ENCODE measurements around the gene GID8.
A peak's percentile ranks its signal among the peaks of the same experiment; 100 is the strongest.

The GID8 gene

DNA sequence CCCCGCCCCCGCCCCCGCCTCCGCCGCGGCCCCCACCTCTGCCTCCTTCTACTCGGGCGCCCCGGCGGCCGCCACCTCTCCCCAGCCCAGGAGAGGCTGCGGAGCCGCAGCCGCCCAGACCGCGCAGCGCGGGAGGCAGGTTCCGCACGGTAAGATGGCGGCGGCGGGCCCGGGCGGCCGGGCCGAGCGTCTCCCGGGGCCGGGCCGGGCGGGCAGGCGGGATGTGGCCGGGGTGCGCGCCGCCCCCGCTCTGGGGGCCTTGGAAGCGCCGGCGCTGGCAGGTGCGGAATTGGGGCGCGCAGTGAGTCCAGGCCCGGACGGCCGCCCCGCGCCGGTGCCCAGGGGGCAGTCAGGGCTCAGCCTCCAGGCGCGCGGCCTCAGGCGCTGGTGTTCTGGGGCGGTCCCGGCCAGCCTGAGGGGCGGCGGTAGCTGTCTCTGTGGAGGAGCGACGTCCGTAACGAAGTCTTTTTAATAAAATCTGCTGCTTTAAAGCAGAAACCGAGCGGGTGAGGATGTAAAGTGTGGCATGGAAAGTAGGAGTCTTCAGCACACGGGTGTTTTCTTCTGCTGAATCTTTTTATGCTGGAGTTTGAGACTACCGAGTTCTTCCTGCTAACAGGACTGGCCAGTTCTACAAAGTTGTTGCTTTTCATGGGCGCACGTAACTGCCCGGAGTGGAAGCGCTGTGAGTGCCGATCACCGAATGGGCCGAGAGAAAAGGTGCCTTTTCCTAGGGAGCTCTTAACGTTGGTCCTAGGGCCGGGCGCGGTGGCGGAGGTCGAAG is at the start of gene GID8:
Gene GID8, plus strand, starts transcription at position 43 of the 784 bp plus-strand sequence. CDS start 3,356 bp downstream, outside the sequence.
- DNase-seq, result peak; percentile 22

DNA sequence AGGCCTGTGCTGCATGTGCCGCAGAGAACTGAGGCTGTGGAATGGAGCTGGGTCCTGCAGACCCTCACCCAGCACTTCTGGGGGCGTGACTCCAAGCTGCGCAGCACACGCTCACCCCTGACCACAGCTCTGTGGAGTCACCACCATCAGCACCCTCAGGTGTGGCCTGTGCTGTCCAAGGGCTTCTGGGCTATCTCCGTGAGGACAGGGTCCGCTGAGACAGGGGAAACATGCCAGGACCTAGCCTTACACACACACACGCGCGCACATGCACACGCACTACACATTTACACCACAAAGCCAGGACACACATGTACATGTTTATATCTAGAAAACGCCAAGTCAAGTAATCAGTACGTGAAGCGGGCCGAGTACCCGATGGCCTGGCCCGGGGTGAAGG is 49.5 kb upstream of the GID8 start:
- no peak for DNase-seq

DNA sequence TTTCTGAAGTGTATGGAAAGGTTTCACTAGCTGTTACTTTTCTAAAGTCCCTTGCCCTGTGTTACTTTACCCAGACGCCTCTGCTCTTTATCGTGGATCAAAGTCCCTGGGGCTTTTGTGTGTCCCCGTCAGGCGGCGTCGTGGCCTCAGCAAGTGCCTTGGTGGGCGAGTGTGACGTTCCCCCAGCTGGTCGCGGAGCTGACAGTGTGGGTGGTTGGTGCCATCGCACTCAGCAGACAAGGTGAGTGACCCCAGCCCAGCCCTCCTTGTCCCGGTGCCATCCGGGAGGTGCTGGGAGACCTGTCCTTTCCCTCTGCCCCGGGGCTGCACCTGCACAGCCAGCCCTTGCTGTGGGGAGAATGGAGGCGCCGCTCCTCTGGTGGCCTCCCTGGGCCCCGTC is 49.0 kb upstream of the GID8 start:
- no peak for DNase-seq

DNA sequence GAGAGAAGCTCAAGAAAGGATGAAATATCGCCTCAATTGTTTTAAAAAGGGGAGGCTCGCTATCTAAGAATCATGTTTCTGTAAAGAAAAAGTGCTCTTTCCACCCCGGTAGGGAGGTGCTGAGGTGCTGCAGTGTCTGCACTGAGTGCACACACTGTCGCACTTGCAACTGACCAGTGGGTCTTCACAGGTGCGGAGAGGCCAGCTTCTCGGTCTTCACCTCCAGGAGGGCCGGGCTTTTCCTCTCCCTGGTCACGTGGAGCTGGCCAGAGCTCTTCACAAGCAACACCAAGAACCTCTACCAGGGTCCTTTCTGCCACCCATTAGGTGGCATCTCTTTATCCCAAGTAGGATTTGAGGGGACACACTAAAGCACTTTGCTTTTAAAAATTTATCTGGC is 48.5 kb upstream of the GID8 start:
- DNase-seq, result no peak

DNA sequence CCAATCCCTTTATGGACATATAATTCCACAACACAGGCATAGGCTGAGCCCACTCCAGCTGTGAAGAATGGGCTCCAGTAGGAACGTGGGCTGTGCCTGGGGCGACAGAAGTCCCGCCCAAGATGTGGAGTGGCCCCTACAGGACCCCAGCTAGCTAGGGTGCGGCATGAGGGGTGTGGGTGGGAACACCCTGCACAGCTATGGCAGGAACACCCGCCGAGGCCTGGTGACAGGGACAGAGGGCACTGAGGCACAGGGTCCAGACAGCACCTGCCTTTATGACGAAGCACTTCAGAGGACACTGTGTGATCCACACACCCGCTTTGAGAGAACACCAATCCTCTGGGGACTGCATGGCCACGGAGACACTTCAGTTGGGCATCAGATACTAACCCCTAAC is 48.1 kb upstream of the GID8 start:
- no peak for DNase-seq

DNA sequence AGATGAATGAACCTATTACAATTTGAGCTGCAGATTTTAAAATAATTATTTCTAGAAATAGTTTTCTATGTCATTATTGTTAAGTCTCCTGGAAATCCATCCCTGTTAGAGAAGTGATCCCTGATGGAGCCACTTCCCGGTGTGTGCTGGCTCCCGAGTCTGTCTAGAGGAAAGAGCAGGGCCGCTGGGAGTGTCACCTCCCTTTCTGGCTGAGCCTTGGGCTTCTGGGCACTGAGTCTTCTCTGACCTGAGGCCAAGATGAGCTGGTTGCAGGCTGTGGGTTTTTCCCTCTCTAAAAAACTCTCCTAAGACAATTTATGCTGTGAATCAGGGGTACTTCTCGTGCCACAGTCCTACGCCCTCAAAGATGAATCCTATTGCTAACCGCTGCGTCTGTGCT is 47.5 kb upstream of the GID8 start:
- DNase-seq, result no peak

DNA sequence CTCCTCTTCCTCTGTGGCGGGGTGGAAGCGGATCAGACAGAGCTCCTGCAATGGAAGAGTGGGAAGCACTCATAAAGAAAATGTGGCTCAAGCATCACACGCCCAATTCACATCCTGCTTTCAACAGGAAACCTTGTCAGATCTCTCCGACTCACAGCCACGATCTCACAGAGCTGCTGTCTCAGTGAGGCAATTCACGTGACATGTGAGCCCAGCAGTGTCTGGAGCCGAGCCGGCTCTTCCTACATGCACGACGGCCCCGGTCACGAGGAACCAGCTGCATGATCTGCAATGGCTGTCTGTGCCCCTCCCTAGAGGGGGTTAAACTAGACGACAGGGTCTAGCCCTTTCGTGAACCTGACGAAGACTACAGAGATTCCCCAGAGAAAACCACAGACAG is 46.8 kb upstream of the GID8 start:
- peak; percentile 26 for DNase-seq

DNA sequence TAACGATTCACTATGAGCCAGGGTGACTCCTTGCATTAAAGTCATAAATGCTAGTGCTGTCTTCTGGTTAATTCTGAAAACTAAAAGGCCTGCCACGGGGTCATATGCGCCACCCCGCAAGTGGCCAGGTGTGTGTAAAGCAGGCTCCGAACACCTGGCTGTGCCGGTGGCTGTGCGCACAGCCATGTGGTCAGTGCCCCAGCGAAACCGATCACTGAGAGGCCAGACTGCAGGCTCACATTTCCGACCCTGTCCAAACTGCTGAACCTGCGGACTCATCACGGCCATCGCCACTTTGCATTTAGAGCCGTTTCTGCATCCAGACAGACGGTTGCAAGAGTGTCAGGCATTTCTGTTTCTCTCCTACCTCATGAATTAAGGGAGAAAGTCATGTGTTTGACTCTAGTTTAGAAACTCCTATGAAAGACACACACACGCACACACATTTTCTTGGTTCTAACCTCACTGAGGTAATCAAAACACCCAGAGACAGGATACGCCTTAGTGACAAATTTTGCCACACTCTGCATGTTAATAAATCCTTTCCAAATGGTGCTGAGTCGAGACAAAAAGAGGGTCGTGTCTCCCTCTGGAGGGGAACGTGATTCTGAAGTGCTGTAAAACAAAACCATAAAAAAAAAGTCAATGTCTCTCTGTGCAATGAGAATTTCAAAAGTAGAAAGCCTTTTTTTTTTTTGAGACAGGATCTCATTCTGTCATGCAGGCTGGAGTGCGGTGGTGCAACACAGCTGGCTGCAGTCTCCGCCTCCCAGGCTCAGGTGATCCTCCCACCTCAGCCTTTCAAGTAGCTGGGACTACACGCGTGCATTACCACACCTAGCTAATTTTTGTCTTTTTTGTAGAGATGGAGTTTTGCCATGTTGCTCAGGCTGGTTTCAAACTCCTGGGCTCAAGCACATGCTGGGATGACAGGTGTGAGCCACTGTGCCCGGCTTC is 45.3 kb upstream of the GID8 start:
- no peak for DNase-seq

DNA sequence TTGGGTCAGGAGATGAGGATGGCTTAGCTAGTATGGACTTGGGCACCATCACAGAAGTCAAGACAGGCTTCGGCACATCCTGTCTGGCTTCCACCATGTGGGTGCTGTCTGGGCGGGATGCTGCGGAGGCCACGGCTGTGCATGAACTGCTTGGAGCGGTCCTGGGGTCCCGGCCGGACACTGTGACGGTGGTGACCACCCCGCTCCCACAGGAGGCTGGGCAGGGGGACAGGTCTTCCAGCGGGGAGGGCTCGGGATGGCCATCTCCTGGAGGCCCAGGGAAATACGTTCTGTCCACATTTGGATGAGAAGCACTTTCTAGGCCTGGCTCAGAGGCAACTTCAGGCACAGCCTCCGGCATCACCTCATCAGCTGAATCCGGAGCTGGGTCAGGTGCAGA is 44.2 kb upstream of the GID8 start:
- DNase-seq, result no peak

DNA sequence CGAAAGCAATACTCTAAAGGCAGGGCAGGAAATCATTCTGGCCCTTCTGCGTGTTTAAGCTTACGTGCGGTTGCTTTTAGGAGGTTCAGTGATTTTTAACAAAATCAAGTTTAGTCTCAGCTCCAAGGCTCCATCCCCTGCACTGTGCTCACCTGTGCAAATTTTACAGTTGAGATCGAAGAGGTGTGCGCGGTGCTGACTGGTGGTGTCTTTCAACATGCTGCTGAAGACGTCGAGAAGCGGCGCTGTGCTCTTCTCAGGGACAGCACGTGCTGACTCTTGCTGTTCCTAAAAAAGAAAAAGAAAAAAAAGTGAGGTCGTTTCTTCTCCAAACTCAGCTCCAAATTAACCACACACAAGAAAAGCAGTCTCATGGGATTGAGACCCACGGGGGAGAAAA is 43.7 kb upstream of the GID8 start:
- DNase-seq, result no peak

DNA sequence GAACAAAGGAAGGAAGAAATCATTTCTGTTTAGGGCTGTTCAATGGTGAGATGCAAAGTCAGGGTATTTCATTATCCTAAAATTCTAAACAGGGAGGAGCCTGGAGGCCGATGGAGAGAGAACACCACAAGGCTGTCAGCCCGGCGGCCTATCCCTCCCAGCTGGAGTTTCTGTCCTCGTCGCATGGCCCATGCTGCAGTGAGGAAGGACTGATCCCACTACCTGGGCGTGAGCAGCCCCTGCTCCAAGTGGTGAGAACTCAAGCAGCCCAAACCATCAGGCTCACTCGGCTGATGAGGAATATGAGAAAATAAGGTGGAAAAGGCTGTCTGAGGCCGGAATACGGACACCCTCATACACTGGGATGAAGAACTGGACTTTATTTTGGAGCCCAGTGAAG is 42.4 kb upstream of the GID8 start:
- no peak for DNase-seq

DNA sequence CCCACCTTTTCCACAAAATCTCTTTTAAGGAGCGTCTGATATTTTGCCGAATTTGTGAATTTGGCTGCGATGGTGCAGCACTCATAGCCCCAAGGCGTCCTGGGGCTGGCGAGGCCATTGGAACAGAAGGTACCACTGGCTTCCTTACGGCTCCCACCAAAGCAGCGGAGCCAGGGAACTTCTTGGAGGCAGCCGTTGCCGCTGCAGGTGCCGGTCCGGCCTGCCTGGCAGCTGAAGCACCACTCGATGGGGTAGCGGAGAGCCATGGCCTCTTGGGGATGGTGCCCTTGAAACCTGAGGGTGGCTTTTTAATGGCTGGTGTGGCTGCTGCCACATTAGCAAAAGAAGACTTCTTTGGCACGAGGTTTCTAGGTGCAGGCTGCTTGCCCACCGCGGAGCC is 41.4 kb upstream of the GID8 start:
- no peak for DNase-seq

DNA sequence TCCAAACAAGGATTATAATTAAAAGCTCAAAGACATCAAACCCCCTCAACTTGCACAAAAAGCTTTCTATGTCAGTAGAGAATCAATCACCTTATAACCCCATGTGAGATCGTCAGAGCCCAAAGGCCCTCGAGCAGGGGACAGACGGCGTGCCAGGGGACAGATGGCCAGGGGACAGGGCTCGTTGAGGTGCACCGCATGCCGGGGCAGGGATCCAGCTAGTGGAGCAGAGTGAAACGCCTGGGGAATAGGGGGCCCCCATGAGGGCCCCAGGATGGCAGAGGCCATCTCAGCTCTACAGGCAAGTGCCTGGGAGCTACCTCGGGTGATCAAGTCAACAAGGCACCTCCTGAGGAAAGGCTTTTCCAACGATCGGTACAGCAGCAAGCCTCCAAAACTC is 40.3 kb upstream of the GID8 start:
- DNase-seq, result no peak

DNA sequence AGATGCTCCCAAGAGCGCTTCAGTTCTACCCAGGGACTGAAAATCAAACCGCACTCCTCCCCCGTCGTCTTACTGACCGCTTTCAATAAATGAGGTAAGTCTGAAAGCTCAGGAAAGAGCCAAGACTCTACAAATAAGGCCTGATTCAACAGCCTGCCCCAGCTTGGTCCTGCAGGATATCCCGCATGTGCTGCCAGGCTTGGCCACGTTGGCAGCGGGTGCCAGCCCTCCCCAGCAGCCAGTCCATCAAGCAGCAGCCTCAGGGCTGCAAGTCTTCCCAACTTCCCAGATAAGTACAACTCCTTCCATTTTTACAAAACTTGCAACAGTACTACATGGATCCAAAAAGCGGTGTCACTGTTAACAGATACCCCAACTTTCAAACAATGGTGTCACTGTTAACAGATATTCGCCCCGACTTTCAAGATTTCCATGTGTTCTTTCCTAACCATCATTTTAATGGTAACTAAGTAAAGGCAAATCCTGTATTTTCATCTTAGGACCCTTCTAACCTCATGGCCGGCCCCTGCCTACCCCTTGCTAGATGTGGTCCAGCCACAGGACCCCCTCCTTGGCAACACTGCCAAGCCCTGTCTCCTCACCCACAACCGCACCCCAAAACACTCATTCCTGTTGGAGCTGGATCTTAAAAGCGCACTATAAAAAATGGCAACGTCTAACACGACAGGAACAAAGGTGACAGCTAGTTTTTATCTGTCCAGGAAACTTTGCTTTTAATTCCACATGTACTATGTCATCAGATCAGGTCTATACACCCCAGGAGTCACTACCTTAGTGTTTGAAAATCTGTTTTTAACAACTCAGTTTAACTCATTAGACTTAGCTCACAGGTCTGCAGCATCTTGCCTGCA is 39.6 kb upstream of the GID8 start:
- DNase-seq, result no peak

DNA sequence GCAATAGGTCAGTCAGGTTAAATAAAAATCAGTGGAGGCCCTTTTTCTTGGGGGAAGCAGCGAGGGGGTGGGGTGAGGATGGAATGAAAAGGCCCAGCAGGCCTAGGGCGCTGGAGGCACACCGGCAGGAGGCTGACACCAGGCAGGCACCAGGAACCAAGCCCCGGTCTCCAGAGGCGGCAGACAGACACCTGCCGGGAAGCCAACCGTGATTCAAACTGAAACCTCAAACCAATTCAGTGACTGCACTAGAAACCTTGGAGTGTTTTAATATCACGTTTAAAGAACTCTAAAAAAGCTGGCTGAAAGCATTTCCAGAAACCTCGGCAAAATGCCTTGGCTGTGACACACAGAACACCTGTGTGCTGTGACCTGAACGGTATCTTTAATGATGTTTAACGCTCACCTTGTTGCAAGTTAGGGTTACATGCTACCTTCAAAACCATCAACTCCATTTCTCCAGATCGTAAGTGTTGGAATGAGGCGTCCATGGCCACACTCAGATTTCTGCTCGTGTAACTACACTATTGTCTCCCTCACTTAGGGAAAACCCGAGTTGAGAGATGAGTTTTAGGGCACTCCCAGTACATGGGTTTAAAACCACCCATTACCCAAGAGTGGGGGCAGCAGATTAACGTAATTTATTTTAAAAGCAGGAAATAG is 38.8 kb upstream of the GID8 start:
- DNase-seq, result no peak

DNA sequence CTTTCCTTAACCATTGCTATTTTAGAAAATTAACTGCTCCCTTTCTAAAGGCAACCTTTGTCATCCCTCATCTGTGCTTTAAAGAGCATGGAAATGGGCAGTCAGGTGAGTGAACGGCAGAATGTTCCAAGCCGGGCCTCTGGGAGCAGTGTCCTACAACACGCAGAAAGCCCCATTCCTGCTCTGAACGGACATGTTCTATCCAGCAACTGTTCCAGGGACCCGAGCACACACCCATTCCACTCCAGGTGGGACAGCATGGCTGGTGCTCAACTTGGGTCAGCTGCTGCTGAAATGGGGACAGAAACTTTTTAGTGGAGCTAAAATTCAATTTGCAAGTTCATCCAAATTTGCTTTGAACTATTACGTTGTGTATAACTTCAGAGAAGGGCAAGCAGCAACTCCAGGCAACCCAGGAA is 38.3 kb upstream of the GID8 start:
- no peak for DNase-seq

DNA sequence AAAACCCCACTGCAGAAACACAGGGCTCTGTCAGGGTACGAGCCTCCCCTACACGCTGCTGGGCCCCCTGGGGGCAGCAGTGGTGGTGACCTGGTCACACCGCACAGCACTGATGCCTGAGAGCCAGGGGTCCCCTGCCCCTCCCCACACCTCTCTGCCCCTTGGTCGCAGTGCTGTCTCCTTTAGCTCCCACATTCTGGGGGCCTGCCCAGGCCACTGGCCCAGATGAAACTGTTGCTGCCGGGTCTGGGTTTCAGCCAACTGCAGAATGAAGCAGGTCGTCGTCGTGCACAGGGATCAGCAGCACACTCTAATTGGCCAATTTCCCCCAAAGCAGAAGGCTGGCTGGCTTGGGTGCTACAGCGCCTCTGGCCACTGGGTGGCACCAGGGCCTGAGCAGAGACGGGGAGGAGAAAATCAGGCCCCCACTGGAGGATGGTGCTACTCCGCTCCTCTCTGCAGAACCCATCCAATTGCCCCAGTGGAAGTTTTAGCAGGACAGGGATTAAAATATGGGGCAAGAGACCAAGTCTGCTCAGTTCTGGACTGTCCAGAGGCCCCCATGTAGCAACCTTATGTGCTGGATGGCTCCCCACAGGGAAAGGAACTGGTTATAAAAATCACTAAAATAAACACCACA is 37.8 kb upstream of the GID8 start:
- DNase-seq, result peak; percentile 69

DNA sequence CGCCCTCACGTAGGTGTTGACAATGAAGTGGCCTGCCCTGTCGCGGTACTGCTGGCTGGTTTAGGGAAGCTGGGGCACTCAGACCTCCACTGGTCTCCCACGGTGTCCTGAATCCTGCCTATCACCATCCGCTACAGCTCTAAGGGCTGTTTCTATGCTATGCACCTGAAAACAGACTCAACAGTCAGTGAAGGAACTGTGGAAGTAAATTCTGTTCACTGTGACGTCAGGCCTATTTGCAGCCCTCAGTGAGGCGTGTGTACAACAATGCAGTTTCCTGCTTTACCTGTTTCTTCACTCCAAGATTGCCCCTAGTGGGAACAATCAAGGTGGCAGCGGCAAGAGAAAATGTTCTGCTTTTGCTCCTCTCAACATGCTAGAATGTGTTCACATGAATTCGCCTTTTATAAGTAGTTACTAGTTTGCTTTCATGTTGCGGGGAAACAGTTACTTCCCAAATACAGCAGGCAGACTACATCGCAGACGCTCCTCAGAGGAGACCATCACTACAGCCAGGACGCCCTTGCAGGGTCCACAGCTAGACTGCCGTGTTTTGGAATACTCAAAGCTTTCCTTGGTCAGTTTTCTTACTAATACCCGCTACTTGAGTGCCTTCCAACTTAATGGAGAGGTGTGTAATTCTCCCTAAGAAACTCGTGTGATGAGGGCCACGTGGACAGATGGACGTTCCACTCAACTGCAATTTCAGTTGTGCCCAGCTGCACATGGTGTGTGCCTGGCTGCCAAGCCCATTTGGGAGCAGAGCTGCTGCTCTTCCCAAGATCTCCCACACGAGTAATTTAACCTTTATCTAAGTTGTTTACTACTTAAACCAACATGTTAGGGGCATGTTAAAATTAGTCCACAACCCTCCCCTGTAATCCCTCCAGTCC is 37.0 kb upstream of the GID8 start:
- DNase-seq, result no peak

DNA sequence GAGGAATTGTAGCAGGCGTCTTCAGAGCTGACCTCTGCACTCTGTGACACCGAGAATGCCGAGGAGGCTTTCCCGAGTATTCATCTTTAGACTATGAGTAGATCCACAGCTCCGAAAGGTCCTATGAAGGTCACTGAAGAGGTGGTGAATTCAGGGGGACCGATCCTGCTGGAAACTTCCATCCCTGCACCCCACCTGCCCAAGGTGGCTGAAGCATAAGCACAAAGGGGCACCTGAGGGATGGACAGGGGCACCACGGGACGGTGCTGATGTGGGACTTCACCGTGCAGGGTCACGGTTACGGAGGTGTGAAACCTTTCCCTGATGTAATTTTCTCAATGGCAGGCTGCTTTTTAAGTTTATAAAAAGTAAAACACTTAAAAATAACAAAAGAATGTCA is 36.1 kb upstream of the GID8 start:
- no peak for DNase-seq

DNA sequence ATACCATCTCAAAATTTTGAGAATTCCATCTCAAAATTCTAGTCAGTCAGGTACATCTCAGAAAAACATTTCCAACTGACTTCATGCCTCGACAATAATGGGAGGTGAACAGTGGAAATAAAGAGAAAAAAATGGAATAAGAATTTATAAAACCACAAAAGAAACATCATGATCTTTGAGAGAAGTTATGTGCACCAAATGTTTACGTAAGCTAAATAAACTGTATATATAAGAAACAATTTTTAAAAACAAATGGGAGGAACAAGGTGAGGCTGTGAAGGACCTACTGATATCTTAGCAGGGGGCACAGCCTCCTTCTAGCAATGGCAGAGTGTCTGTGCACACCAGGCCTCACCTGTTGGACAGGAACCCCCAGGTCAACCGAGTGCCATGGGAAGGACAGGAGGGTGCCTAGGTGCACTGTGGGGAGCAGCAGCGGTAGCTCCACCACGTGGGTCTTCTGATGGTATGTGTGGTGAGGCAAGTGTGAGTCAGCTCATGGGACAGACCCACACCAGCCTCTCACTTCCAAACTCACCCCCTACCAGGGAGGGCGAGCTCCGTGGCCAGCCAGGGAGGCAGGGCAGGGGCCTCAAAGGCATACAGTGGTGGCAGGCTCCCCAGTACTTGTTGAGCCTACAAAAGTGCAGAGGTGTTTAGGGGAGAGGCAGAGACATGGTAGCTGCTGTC is 34.9 kb upstream of the GID8 start:
- DNase-seq, result no peak
